NCI-H748 (cell line): Measurements from ENCODE around the gene ACSF3.

Experiments
- DNase-seq: peaks from one replicate; lab custom pipeline; 2025; ENCODE audit not compliant: unreplicated experiment; lab: John Stamatoyannopoulos, UW

Gene ACSF3

GRCh38 chr16:89108416-89108815 lies 14.8 kb downstream of the ACSF3 start:
- no peak for DNase-seq

- no peak for DNase-seq
These were observed 17.0 kb downstream of the ACSF3 start for GRCh38 chr16:89110641-89111040.

- no peak for DNase-seq
These were observed 17.6 kb downstream of the ACSF3 start for GRCh38 chr16:89111263-89111662.

GRCh38 chr16:89112377-89113151 lies 18.9 kb downstream of the ACSF3 start:
- DNase-seq = no peak

- no peak for DNase-seq
These were observed 19.5 kb downstream of the ACSF3 start for GRCh38 chr16:89113152-89113547.

- DNase-seq = no peak
These were observed 20.0 kb downstream of the ACSF3 start for GRCh38 chr16:89113661-89114060.

- no peak for DNase-seq
These were observed 20.7 kb downstream of the ACSF3 start for GRCh38 chr16:89114159-89114981.

GRCh38 chr16:89115216-89115861 lies 21.7 kb downstream of the ACSF3 start:
- no peak for DNase-seq

GRCh38 chr16:89116341-89117226 lies 22.9 kb downstream of the ACSF3 start:
- DNase-seq = no peak

GRCh38 chr16:89117227-89117974 lies 23.7 kb downstream of the ACSF3 start:
- no peak for DNase-seq

- no peak for DNase-seq
These were observed 24.3 kb downstream of the ACSF3 start for GRCh38 chr16:89117975-89118289.

- no peak for DNase-seq
These were observed 24.9 kb downstream of the ACSF3 start for GRCh38 chr16:89118361-89119165.

- DNase-seq = no peak
These were observed 25.5 kb downstream of the ACSF3 start for GRCh38 chr16:89119166-89119621.

- no peak for DNase-seq
These were observed 26.0 kb downstream of the ACSF3 start for GRCh38 chr16:89119661-89120141.

GRCh38 chr16:89120281-89120680 lies 26.6 kb downstream of the ACSF3 start:
- DNase-seq = no peak

GRCh38 chr16:89120921-89121351 lies 27.3 kb downstream of the ACSF3 start:
- no peak for DNase-seq

- DNase-seq = no peak
These were observed 28.2 kb downstream of the ACSF3 start for GRCh38 chr16:89121691-89122321.

GRCh38 chr16:89122322-89122851 lies 28.7 kb downstream of the ACSF3 start:
- DNase-seq = peak; percentile 81
